ENCODE measurements around the gene COX7C.

- TF ChIP-seq CTCF (conservative IDR thresholded peaks at IDR 0.05; ENCODE audit: low read depth, low read length) (no peak), EZH2 (IDR thresholded peaks at IDR 0.05; ENCODE audit: borderline replicate concordance, low read depth, low read length, poor library complexity, severe bottlenecking) (no peak)
These were observed 44.8 kb upstream of the COX7C start for GRCh38 chr5:86572825-86573517.
